ENCODE data around the gene SLC30A9. TPM values are rescaled to one million over a fixed set of nuclear protein-coding genes. Genes with fewer than 3 reads are reported as not detected.

SLC30A9 gene
- total RNA-seq, 1 experiment from 2014 or later = 43.4 TPM

GRCh38 chr4:42080306-42080705 is 90.0 kb downstream of the SLC30A9 start:
- intact Hi-C loops (cut with micrococcal nuclease; ENCODE audit: unreplicated experiment) = no loop called here
- Mint-ChIP-seq H3K27me3 (ENCODE audit: unreplicated experiment) (no peaks in the 10 kb centered on the region), H3K9me3 (ENCODE audit: low read depth, unreplicated experiment) (no peaks in the 10 kb centered on the region), H3K36me3 (ENCODE audit: insufficient read depth, unreplicated experiment) (no peaks in the 10 kb centered on the region), H3K4me3 (ENCODE audit: low read depth, unreplicated experiment) (no peak overlapping the region), H3K4me1 (ENCODE audit: low read depth, unreplicated experiment) (no peaks in the 10 kb centered on the region), H3K27ac (ENCODE audit: unreplicated experiment) (no peak overlapping the region)
- DNase-seq = no peak
- CTCF ChIA-PET = no interaction called here
- no peak for TF ChIP-seq CTCF (IDR thresholded peaks at IDR 0.05; ENCODE audit: unreplicated experiment)
- no TSS peak for BruUV-seq (replicated peaks)

- DNase-seq = no peak
- no peaks in the 10 kb centered on the region for H3K27me3 Mint-ChIP-seq (ENCODE audit: unreplicated experiment)
- H3K4me1 Mint-ChIP-seq (ENCODE audit: low read depth, unreplicated experiment) = no peaks in the 10 kb centered on the region
- intact Hi-C loops (cut with micrococcal nuclease; ENCODE audit: unreplicated experiment) = no loop called here
- no peak overlapping the region for H3K27ac Mint-ChIP-seq (ENCODE audit: unreplicated experiment)
- H3K36me3 Mint-ChIP-seq (ENCODE audit: insufficient read depth, unreplicated experiment) = no peaks in the 10 kb centered on the region
- BruUV-seq (replicated peaks) = no TSS peak
- H3K9me3 Mint-ChIP-seq (ENCODE audit: low read depth, unreplicated experiment) = no peaks in the 10 kb centered on the region
- no peak overlapping the region for H3K4me3 Mint-ChIP-seq (ENCODE audit: low read depth, unreplicated experiment)
- no peak for TF ChIP-seq CTCF (IDR thresholded peaks at IDR 0.05; ENCODE audit: unreplicated experiment)
- CTCF ChIA-PET = no interaction called here
Measured at GRCh38 chr4:42083816-42084215, 93.5 kb downstream of the SLC30A9 start.

GRCh38 chr4:42088386-42088785 is 98.1 kb downstream of the SLC30A9 start:
- no peak overlapping the region for H3K4me3 Mint-ChIP-seq (ENCODE audit: low read depth, unreplicated experiment)
- no peak overlapping the region for H3K27ac Mint-ChIP-seq (ENCODE audit: unreplicated experiment)
- no TSS peak for BruUV-seq (replicated peaks)
- TF ChIP-seq CTCF (IDR thresholded peaks at IDR 0.05; ENCODE audit: unreplicated experiment) = no peak
- no peaks in the 10 kb centered on the region for H3K27me3 Mint-ChIP-seq (ENCODE audit: unreplicated experiment)
- no peak for DNase-seq
- intact Hi-C loops (cut with micrococcal nuclease; ENCODE audit: unreplicated experiment) = no loop called here
- no peaks in the 10 kb centered on the region for H3K4me1 Mint-ChIP-seq (ENCODE audit: low read depth, unreplicated experiment)
- no peaks in the 10 kb centered on the region for H3K36me3 Mint-ChIP-seq (ENCODE audit: insufficient read depth, unreplicated experiment)
- CTCF ChIA-PET = interaction anchor here (0.6 kb wide), 1 partner anchor 11 kb away, joined by 4 read pairs; no protein-coding TSS in a partner anchor
- H3K9me3 Mint-ChIP-seq (ENCODE audit: low read depth, unreplicated experiment) = no peaks in the 10 kb centered on the region

- Mint-ChIP-seq H3K9me3 (ENCODE audit: low read depth, unreplicated experiment) (no peaks in the 10 kb centered on the region), H3K27me3 (ENCODE audit: unreplicated experiment) (no peaks in the 10 kb centered on the region), H3K36me3 (ENCODE audit: insufficient read depth, unreplicated experiment) (no peaks in the 10 kb centered on the region), H3K4me1 (ENCODE audit: low read depth, unreplicated experiment) (no peaks in the 10 kb centered on the region), H3K27ac (ENCODE audit: unreplicated experiment) (no peak overlapping the region), H3K4me3 (ENCODE audit: low read depth, unreplicated experiment) (no peak overlapping the region)
- CTCF ChIA-PET = no interaction called here
- no TSS peak for BruUV-seq (replicated peaks)
- DNase-seq = no peak
- TF ChIP-seq CTCF (IDR thresholded peaks at IDR 0.05; ENCODE audit: unreplicated experiment) = no peak
- intact Hi-C loops (cut with micrococcal nuclease; ENCODE audit: unreplicated experiment) = no loop called here
Measured at GRCh38 chr4:42101446-42101975, 111.2 kb downstream of the SLC30A9 start.
